Thyroid gland (tissue), 4 donors: ENCODE results near the gene HEXB. TPM values are rescaled to one million over a fixed set of nuclear protein-coding genes. Genes with fewer than 3 reads are reported as not detected.
"Not testable (repeated sequence)": the region's sequence is repeated elsewhere in the genome, so short reads cannot be mapped to it uniquely, and the experiment has no call there.

Experiments
- DNase-seq, 2 donors: peaks; one replicate each; pipeline ENCODE4 v3.0.0-alpha.2; 2019
- H3K27ac ChIP-seq, 3 donors: fragments of 200-600 bp; sonication (generic); 1 replicate in 2 of 3; 2 replicates in 1 of 3; pipeline ENCODE4 v1.5.1; 2016 to 2019; ENCODE audit warnings: mild to moderate bottlenecking in 1 of 3, moderate library complexity in 1 of 3
- H3K27me3 ChIP-seq: fragments of 200-600 bp; sonication (generic); one replicate; pipeline ENCODE4 v1.5.1; 2019
- H3K36me3 ChIP-seq, 2 donors: fragments of 200-600 bp; sonication (generic); one replicate each; pipeline ENCODE4 v1.5.1; 2016 to 2019
- H3K4me1 ChIP-seq, 2 donors: fragments of 200-600 bp; sonication (generic); one replicate each; pipeline ENCODE4 v1.5.1; 2017 to 2019
- H3K4me3 ChIP-seq, 3 donors: fragments of 200-600 bp; sonication (generic); replicated peaks in 1 of 3; 1 replicate in 2 of 3; 2 replicates in 1 of 3; pipeline ENCODE4 v1.5.1; 2016; ENCODE audit warnings: mild to moderate bottlenecking in 1 of 3
- H3K9me3 ChIP-seq: fragments of 200-600 bp; sonication (generic); one replicate; pipeline ENCODE4 v1.5.1; 2017
- POLR2A ChIP-seq, 2 donors: fragments of 450-650 bp; IDR thresholded peaks; one replicate each; pipeline ENCODE4 v1.6.1; 2017; ENCODE audit warnings: antibody characterized with exemption in 2 of 2, mild to moderate bottlenecking in 2 of 2, moderate library complexity in 1 of 2
- WGBS, 2 donors: methylation state at CpG; one replicate each; pipeline ENCODE4 v1.1.5; 2017; 5-methylcytosine and 5-hydroxymethylcytosine counted together
- intact Hi-C: fragments of 100-400 bp; cut with DNase I; formaldehyde crosslinking; loops from one replicate; pipeline ENCODE4 v1.15.1; 2023
- total RNA-seq, 4 donors: library from RNA; depleted of rRNA; stranded (reverse); fragments of >200 nt; gene quantifications; one replicate each; pipeline ENCODE4 v1.2.3, GENCODE V29; 2016
- TF ChIP-seq, protein P1 (sequence below), 6 experiments: fragments of 200-600 bp in 3 of 6; fragments of 450-650 bp in 3 of 6; sonication (generic) in 3 of 6; IDR thresholded peaks; one replicate each; pipeline ENCODE4 v1.5.1; 2016 to 2019; ENCODE audit warnings: antibody characterized with exemption in 6 of 6, mild to moderate bottlenecking in 2 of 6, inconsistent platforms in 1 of 6, moderate library complexity in 1 of 6

The HEXB gene
- total RNA-seq, 4 donors from 2014 or later, result 141 to 264 (median 166) TPM

GRCh38 chr5:74725331-74725730 is 40.3 kb downstream of the HEXB start:
- Histone ChIP-seq H3K27me3 (no peaks in the 10 kb centered on the region), H3K36me3 (peaks cover 12 to 40% of the 10 kb centered on the region in 2 donors), H3K27ac (no peak overlapping the region), H3K4me3 (no peak overlapping the region), H3K4me1 (no peaks in the 10 kb centered on the region), H3K9me3 (no peaks in the 10 kb centered on the region)
- 89 to 92% methylated on average over 1 of the region's 1 CpG for WGBS, 2 donors
- intact Hi-C loops, result no loop called here
- TF ChIP-seq, protein P1, sequence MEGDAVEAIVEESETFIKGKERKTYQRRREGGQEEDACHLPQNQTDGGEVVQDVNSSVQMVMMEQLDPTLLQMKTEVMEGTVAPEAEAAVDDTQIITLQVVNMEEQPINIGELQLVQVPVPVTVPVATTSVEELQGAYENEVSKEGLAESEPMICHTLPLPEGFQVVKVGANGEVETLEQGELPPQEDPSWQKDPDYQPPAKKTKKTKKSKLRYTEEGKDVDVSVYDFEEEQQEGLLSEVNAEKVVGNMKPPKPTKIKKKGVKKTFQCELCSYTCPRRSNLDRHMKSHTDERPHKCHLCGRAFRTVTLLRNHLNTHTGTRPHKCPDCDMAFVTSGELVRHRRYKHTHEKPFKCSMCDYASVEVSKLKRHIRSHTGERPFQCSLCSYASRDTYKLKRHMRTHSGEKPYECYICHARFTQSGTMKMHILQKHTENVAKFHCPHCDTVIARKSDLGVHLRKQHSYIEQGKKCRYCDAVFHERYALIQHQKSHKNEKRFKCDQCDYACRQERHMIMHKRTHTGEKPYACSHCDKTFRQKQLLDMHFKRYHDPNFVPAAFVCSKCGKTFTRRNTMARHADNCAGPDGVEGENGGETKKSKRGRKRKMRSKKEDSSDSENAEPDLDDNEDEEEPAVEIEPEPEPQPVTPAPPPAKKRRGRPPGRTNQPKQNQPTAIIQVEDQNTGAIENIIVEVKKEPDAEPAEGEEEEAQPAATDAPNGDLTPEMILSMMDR (IDR thresholded peaks at IDR 0.05), result no peak
- TF ChIP-seq POLR2A (IDR thresholded peaks at IDR 0.05), result no peak
- no peak for DNase-seq

DNA sequence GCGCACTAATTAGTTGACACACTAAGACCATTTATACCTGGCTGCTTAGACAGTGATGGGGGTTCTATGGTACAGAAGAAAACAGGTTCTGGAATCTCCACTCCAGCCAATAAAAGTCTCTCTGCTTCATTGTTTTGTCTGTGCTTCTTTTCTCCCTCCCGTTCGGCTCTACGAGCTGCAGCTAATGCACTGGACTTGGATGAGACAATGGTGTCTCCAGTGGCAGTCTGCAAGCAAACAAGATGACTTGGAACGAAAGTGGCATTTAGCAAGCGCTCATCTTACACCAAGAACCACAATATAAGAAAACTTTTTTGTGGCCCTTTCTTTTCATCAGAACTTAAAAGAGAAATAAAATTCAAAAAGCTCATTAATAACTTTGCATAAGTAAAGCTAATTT is 51.7 kb downstream of the HEXB start:
- H3K36me3 ChIP-seq, result peaks cover 0 to 17% of the 10 kb centered on the region in 2 donors
- H3K4me1 ChIP-seq, result no peaks in the 10 kb centered on the region
- TF ChIP-seq POLR2A (IDR thresholded peaks at IDR 0.05), result no peak
- TF ChIP-seq, protein P1 (IDR thresholded peaks at IDR 0.05), result no peak
- 87 to 93% methylated on average over 6 of the region's 6 CpGs for WGBS, 2 donors
- DNase-seq, result no peak
- H3K4me3 ChIP-seq, result no peak overlapping the region
- intact Hi-C loops, result no loop called here
- H3K27me3 ChIP-seq, result no peaks in the 10 kb centered on the region
- no peaks in the 10 kb centered on the region for H3K9me3 ChIP-seq
- H3K27ac ChIP-seq, result no peak overlapping the region

DNA sequence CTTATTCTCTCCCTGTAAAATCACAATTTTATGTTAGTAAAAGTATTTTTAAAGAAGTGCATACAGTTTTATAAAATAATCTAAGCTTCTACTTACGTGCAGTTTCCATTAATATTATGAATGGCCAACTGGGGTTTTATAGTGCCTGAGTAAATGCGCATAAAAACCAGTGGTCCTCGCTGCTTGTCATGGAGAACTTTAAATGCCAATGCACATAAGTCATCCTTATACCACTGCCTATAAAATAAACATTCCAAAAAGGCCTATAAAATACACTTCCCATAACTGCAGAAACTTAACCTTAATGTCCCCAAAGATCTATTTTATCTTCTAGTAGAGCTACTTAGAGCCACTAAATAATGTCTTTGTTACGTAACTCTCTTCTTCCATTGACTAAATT is 53.4 kb downstream of the HEXB start:
- no peak overlapping the region for H3K27ac ChIP-seq
- no peaks in the 10 kb centered on the region for H3K27me3 ChIP-seq
- WGBS, 2 donors, result 98% methylated on average over 4 of the region's 4 CpGs
- no peak overlapping the region for H3K4me3 ChIP-seq
- TF ChIP-seq, protein P1 (IDR thresholded peaks at IDR 0.05), result no peak
- TF ChIP-seq POLR2A (IDR thresholded peaks at IDR 0.05), result no peak
- no peaks in the 10 kb centered on the region for H3K4me1 ChIP-seq
- H3K9me3 ChIP-seq, result no peaks in the 10 kb centered on the region
- H3K36me3 ChIP-seq, result peaks cover 0 to 13% of the 10 kb centered on the region in 2 donors
- DNase-seq, result no peak
- intact Hi-C loops, result no loop called here

DNA sequence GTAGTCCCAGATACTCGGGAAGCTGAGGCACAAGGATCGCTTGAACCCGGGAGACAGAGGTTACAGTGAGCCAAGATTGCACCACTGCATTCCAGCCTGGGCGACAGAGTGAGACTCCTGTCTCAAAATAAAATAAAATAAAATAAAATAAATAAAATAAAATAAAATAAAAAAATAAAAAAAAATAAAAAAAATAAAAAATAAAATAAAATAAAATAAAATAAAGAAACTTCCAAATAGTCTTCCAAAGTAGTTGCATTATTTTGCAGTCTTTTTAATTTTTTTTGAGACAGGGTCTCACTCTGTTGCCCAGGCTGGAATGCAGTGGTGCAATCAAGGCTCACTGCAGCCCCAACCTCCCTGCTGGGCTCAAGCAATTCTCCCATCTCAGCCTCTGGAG is 63.7 kb downstream of the HEXB start:
- H3K27me3 ChIP-seq, H3K27ac ChIP-seq, H3K4me1 ChIP-seq, DNase-seq, intact Hi-C loops, H3K9me3 ChIP-seq, H3K4me3 ChIP-seq: not testable (repeated sequence)
- peaks cover 23 to 29% of the 10 kb centered on the region in 2 donors for H3K36me3 ChIP-seq
- WGBS, 2 donors, result 96 to 97% methylated on average over 4 of the region's 4 CpGs

- intact Hi-C loops, result no loop called here
- Histone ChIP-seq H3K9me3 (no peaks in the 10 kb centered on the region), H3K27ac (no peak overlapping the region), H3K4me1 (peaks cover 11 to 17% of the 10 kb centered on the region in 2 donors), H3K27me3 (no peaks in the 10 kb centered on the region), H3K4me3 (no peak overlapping the region), H3K36me3 (peaks cover 14 to 21% of the 10 kb centered on the region in 2 donors)
- TF ChIP-seq, protein P1 (IDR thresholded peaks at IDR 0.05), result no peak
- 88 to 93% methylated on average over 1 of the region's 1 CpG for WGBS, 2 donors
- DNase-seq, result no peak
These were observed 76.2 kb downstream of the HEXB start for GRCh38 chr5:74761241-74761640.

DNA sequence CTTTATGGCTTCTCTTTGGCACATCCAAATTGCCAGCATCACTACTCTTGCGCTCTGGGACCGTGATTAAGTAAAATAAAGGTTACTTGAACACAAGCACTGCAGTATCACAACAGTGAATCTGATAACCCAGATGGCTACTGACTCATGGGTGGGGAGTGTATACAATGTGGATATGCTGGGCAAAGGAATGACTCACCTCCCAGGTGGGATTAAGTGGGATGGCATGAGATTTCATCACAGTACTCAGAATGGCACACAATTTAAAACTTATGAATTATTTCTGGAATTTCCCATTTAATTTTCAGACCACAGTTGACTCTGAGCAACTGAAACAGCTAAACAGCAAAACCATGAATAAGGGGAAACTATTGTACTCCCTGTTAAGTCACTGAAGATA is 77.6 kb downstream of the HEXB start:
- Histone ChIP-seq H3K27ac (no peak overlapping the region), H3K36me3 (peaks cover 8 to 11% of the 10 kb centered on the region in 2 donors), H3K4me1 (peaks cover 12 to 17% of the 10 kb centered on the region in 2 donors), H3K27me3 (no peaks in the 10 kb centered on the region), H3K4me3 (no peak overlapping the region), H3K9me3 (no peaks in the 10 kb centered on the region)
- DNase-seq, result no peak
- 96 to 97% methylated on average over 2 of the region's 2 CpGs for WGBS, 2 donors
- intact Hi-C loops, result no loop called here
- TF ChIP-seq POLR2A (IDR thresholded peaks at IDR 0.05), result no peak
- TF ChIP-seq, protein P1 (IDR thresholded peaks at IDR 0.05), result no peak
